DMS53 (cell line): ENCODE measurements around the gene WDR82.

Experiments used
- DNase-seq: peaks from one replicate; lab custom pipeline; 2025; lab: John Stamatoyannopoulos, UW

The WDR82 gene, protein sequence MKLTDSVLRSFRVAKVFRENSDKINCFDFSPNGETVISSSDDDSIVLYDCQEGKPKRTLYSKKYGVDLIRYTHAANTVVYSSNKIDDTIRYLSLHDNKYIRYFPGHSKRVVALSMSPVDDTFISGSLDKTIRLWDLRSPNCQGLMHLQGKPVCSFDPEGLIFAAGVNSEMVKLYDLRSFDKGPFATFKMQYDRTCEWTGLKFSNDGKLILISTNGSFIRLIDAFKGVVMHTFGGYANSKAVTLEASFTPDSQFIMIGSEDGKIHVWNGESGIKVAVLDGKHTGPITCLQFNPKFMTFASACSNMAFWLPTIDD

DNA sequence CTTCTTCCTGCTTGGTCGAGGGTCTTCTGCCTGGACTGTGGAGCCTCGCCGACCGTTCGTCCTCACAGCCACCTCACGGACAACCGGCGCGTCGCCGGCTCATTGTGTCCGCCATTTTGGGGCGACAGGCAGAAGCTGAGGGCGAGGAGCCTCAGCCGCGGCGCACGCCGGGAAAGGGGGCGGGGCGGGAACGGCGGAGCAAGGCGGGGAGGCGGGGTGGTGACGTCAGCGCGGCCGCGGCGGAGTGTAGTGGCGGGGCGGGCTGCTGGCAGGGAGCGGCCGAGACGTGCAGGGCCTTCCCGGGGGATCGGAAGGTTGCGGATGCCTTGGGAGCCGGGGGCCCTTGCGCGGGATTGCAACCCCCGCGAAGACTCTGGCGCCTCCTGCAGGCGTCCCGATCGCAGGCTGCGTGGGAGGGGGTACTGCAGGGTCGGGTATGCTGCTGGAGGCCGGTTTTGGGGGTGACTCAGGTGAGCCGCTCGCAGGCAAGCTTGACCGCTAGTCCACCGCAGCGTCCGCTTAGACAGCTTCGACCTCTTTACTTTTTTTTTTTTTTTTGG is at the start of gene WDR82:
Gene WDR82, minus strand, starts transcription at position 140 of the 560 bp plus-strand sequence. CDS start 288 bp downstream, outside the sequence.
- DNase-seq, result peak; percentile 87

DNA sequence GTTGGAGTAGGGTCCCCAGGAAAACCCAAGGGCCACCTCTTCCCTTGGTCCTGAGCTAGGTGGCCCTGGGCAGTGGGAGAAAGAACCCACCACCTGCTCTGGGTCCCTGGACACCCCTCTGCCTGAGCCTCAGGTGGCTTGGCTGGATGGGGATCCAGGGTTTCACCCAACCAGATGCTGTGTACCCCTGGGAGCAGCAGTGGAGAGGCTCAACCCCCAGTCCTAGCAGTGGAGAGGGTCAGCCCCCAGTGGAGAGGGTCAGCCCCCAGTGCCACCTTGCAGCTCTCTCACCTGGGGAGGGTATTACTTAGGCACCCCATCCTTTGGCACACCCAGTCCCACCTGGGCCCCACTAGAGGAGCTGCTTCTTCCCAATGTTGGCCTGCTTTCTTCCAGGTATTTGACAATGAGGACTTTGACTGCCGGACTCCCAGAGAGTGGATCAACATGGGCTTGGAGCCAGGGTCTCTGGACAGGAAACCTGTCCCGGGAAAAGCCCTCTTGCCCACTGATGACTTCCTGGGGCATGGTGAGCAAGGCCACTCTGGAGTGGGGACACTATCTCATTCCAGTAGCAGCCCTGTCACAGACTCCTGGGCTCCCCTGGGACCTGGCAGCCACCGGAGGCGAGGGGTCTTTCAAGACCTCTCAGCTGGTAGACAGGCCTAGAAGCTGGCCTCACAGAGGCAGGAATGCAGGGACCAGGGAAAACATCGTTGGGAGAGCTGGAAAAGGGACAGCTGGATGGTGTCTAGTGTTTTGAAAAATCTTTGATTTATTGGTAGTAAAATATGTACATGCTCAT is 49.2 kb upstream of the WDR82 start:
- DNase-seq, result no peak

DNA sequence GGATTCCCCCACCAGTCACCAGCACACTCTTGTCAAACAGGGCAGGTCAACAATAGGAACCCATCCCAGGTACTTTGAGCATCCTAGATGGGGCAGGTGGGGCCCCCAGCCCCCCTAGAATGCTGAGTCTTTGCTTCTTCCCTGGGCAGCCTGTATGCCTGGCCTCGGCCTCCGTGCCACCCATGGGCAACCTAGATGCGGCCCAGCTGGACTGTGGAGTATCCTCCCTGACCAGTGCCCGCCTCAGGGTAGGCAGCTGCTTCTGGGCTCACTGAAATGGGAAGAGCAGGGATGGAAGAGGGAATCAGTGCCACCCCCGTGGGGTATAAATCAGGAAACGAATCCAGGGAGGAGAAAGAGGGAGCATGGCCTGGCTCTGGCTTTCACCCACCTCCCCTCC is 48.5 kb upstream of the WDR82 start:
- DNase-seq, result no peak

DNA sequence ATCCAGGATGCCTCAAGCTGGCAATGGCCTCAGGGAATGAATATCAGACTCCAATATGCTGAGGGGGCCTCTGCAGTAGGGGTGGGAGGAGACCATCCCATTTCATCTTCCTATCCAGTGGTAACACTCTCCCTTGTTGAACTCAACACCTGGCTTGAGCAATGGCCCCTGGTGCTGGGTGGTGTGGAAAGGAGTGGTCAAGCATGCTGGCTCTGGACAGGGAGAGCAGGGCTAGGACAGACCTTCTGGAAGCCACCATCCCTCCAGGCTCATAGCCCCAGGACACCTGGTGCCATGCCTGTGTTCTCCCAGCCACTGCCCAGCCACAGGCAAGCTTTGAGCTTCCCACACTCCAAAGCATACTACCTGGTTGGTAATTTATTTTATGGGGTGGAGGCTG is 47.2 kb upstream of the WDR82 start:
- no peak for DNase-seq

DNA sequence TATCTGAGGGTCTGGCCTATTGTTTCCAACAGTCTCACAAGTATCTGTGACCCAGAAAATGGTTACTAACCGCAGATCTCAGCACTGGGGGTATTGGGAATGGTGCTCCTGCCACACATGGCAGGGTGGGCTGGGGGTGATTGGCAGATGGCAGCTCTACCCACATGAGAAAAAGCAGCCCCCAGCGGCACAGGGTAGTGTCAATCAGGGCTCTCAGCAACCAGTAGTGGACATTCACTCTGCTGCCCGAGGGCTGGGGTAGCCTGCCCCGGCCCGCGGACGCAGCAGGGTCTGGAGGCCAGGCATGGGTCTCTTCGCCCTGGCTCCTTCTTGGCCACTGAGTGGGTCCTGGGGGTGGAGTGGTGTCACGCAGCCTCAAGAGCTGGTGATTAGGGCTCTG is 46.2 kb upstream of the WDR82 start:
- no peak for DNase-seq

DNA sequence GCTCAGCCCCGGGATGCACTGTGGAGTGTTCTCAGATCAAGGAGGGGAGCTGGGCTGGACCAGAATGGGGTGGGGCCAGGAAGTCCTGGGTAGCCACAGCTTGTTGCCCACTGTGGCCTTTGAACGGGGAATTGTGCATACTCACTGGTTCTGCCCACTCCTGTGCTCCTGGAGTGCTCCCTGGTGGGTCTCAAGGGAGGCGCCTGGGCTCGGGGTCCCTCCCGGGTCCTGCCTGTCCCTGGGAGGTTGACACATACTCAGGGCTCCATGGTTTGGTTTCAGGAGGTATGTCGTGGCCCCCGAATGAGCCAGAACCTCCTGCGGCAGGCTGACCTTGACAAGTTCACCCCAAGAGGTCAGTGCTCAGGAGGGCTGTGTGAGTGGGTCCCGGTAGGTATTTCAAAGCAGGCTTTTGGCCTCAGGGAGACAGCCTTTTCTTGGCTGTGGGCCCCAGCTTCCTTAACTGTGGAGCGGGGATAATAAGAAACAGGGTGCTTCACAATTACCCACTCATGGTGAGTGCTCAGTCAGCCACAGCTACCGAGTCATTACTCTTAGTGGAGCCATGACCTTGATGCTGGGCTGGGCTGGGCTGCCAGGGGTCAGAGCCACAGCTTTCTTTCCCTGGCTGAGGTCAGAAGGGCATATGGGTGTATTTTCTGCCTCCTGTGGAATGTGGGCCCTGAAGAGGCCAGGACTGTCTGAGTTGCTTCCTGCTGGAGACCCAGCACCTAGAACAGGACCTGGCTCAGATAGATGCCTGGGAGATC is 45.3 kb upstream of the WDR82 start:
- no peak for DNase-seq

DNA sequence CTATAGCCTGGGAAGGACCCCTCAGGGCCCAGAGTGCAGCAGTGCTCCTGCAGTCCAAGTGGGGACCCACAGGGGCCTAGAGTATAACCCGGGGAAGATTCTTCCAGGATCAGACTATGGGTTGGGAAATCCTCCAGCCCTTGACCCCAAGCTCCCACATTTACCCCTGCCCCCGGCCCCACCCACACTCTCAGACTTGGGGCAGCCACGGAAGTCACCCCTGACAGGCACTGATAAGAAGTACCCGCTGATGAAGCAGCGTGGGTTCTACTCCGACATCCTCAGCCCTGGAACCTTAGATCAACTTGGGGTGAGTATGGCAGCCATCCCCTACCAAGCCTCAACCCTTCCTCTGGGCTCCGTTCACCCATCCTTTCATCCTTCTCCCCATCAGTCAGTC is 44.0 kb upstream of the WDR82 start:
- no peak for DNase-seq

DNA sequence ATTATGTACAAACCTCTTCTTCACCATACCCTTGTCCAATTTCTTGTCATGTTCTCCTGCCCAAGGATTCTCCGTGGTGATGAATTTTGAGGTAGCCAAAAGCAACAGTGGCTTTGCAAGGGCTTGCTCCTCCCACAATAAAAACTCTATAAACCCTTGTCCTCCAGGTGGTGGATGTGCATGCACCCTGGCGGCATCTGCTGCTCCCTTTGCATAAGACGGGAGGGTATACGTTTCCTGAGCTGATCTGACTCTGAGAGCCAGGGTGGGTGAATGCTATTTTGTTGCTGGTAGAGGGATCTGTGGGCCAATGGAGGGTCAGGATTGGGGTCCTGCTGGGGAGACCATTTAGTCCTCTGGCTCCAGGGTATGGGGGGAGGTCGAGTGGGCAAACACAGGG is 43.0 kb upstream of the WDR82 start:
- DNase-seq, result no peak

DNA sequence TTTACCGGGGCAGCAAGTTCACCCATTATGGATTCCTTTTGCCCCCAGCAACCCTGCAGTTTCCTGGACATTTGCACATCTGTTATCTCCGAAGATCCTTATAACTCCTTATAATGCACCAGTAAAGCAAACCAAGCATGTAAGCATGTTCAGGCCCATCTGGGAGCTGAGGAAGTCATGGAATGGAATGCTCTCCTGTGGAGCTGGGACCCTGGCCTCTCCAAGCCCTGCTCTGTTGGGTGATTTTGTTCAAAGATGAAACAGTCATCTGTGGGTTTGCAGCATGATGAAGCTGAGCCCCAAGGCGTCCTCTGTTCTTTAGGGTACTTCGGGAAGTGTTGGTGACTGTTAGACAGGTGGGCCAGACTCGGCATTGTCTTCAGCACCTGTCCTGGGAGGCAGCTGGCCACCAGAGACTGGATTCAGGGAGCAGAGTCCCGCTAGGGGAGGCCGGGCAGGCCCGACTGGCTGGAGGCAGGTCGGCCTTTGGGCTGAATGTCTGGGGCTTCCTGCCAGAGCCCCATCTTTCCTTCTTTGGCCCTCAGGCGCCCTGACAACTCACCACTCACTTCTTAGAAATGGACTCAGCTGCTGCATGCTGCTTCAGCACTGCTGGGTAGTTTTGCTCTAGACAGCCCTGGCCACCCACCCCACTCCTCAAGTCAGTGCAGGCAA is 41.6 kb upstream of the WDR82 start:
- no peak for DNase-seq

DNA sequence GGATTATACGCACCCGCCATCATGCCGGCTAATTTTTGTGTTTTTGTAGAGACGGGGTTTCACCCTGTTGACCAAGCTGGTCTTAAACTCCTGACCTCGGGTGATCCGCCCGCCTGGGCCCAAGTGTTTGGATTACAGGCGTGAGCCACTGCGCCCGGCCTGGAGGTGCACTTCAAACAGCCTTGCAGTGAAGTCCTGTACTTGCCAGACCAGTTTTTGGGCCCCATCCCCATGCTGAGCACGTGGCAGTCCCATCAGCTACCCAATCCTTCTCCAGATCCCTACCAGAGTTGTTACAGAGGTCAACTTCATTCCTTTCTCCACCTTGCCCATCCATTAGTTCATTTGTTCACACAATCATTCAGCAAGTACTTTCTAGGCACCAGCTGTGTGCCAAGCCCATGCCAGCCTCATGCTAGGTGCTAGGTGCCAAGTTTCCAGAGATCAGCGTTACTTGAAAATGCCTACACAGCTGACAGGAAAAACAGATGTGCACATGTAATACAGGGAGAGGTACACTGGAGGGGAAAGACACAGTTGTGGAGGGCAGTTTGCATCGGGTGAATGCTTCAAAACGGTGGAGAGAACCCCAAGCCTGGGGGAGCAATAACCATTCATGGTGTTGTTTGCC is 39.9 kb upstream of the WDR82 start:
- DNase-seq, result peak; percentile 40

DNA sequence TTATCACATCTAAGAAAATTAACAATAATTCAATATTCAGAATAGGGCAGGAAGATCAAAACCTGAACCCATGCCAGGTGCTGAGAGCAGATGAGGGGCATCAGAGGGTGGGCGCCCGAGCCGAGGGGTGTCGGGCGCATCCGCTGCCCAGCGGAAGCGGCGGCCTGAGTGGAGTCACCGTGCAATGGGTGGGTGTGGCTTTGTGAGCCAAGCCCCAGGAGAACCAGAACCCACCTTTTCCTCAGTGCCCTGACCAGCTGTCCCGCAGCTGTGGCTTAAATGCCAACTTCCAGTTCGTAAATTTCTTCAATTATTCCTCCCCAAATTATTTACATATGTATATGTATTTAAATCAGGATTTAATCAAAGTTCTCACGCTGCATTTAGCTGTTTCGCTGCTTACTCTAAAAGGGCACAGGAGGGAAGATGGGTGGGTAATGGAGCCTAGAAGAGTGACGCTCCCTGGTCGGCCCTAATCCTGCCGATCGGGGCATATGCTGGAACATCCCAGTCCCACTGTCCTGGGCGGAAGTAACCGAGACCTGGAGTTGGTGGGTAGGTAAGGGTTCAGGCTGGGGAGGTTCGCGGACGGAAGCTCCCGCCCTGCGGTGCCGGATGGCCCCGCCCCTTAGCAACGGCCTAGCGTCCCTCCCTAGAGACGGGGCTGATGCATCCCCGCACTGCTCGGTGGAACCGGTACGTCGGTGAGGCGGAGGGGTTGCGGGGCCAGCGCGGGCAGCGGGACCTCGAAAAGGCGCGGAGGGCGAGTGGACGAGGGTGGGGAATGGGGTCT is 39.0 kb upstream of the WDR82 start:
- DNase-seq, result peak; percentile 86

DNA sequence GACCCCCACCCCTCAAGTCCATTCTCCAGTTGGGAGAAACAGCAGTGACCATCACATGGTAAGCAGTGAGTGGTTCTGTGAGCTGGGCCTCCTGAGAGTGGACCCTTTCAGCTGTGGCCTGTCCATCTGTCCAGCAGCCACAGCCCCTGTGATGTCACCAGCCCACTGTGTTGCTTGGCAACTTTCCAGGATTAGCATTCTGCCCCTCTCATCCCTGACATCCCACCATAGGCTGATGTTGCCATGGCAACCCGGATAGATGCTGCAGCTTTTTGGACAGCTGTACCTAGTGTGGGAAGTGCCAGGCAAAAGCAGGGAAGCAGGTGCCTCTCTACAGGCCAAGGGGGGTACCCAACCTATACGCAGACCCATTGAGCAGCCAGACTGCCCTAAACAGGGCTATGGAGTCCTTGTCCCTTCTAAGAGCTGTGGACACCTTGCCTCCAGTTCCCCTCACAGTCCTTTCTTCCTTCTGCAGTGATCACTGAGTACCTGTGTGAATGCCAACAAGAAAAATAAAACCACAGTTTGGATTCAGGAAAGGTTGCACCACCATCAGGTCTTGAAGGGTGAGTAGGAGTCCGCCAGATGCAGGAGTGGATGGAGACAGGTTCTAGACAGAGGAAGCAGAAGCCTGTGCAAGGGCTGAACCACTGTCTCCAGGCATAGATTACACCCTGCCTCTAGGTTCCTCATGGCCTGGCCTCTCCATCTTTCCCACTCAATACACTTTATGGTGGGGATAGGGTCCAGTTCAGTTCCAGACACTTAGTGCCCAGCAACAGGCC is 37.7 kb upstream of the WDR82 start, which contains the start of gene DNAH1:
Gene DNAH1, plus strand, starts transcription at position 343 of the 788 bp plus-strand sequence. CDS start 6,124 bp downstream, outside the sequence.
- DNase-seq, result peak; percentile 4

DNA sequence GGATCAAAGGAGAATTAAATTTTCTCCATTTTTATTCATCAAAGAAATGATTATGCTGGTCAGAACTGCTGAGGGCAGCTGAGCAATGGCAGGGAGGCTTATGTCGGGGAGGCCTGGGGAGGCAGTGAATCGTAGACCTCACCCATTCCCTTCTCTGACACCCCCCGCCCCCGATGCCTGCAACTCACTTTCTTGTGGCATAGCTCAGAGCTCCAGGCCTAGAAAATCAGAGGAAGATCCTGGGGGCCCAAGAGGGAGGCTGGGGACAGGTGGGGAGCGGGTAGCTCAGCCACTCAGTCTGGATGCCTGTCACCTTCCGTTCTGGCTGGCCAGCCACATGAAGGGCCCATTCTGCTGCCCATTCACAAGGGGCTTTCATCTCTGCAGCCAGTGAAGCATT is 36.6 kb upstream of the WDR82 start:
- no peak for DNase-seq

DNA sequence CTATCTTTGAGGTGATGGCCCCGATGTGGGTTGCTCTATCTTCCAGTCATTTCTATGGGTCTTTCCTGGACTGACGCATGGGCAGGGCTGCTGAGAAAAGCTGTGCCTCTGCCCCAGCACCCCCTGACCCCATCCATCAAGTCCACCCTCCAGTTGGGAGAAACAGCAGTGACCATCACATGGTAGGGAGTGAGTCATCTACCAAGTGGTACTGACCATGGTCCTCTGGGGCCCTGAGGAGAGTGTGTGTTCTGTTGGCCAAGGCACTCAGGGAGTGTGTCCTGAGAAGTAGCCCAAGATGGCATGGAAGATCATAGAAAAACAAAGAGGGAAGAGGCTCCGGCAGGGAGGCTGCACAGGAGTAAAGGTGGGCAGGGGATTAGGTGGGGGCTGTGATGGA is 36.0 kb upstream of the WDR82 start:
- DNase-seq, result no peak

DNA sequence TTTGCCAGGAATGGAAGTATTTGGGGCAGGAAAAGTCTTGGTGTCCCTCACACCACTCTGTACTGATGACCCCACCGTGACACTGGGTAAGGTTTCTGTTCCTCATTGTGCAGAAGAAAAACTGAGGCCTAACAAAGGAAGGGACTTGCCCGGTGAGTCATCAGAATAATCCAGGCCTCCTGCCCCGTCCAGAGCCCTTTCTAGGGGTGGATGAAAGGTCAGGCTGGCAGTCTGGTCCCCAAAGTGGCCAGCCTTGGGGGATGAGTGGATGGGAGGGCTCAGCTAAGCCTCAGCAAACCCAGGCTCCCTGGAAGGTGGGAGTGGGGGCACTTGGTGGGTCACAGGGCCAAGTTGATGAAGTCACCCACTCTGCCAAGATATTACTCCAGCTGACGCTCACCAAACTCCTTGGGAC is 35.3 kb upstream of the WDR82 start:
- peak; percentile 39 for DNase-seq

DNA sequence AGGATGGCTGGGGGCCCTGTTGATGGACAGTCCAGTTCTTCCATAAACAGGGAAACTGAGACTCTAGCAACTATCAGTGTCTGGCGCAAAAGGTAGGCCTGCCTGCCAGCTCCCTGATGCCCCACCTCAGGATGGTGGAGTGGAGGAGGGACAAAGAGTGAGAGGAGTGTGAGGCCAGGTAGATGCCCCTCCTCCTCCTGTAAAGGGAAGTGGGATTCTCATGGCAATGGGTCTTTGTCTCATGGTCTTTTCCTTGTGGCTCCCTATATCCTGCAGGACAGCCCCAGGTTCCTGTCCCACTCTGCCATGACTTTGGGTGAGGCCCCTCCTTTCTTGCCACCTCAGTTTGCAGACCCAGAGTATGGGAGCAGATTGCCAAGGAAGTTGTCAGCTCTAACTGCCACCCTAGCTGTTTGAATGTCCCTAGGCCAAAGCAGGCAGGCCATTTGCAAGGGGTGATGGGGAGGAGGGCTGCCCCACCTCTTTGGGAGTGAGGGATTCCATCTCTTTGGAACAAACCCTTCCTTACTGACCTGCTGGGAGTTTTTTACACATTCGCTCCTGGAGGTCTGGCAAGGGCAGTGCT is 34.8 kb upstream of the WDR82 start:
- no peak for DNase-seq

DNA sequence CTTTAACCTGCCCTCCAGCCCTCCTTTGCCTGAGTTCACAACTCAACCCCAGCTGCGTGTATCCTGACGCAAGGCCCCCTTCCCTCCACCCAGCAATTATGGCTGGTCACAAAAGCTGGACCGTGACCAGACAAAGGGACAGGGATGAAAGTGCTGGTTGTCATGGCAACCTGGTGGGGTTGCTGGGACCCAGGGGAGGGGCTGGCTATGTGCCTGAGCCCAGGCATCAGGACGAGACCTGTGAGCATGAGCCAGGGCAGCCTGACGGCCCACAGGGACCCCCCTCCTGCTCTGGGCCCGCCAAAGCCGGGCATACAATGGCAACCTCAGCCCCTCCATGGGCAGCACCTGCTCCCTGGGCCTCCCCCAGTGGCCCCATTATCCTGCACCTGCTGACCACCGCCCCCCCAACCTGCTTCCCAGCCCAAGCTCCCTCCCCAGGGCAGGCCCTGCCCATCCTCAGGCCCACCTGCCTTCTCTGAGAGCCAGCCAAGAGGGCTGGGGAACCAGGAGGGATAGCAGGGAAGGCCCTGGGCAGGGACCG is 33.2 kb upstream of the WDR82 start:
- DNase-seq, result no peak

DNA sequence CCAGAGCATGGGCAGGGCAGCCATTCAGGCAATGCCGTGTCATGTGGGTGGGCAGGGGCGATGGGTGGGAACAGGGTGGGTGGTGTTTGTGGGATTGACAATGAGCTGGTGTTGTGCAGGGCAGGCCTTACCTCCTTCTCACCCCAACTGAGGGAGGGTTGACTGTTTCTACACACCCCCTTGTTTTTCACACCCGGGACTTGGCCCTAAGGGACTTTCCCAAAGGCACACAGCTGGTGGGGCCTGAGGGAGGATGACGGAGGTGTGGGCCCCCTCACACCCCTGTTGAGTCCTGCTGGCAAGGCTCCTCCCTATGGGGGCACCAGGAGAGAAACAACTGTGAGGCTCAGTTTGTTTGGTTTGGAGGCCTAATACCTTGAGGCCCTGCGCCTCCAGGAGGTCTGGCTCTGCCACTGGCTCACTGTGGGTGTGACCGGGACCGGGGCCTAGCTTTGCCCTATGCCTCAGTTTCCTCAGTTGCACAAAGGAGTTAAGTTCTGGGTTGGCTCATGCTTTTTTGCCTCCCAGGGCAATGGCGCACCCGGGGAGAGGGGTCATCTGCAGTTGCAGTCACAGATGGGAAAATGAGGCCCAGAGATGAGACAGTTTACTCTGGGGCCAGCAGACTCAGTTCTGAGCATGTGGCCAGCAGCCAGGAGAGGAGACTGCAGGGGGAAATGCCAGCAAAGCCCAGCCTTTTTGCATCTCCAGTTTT is 32.6 kb upstream of the WDR82 start:
- DNase-seq, result no peak
